Measurements from ENCODE around the gene DPP7. TPM values are rescaled to one million over a fixed set of nuclear protein-coding genes. Genes with fewer than 3 reads are reported as not detected.

DPP7 gene
- total and polyA plus RNA-seq, 2 experiments from 2014 or later, result 134 to 145 TPM

DNA sequence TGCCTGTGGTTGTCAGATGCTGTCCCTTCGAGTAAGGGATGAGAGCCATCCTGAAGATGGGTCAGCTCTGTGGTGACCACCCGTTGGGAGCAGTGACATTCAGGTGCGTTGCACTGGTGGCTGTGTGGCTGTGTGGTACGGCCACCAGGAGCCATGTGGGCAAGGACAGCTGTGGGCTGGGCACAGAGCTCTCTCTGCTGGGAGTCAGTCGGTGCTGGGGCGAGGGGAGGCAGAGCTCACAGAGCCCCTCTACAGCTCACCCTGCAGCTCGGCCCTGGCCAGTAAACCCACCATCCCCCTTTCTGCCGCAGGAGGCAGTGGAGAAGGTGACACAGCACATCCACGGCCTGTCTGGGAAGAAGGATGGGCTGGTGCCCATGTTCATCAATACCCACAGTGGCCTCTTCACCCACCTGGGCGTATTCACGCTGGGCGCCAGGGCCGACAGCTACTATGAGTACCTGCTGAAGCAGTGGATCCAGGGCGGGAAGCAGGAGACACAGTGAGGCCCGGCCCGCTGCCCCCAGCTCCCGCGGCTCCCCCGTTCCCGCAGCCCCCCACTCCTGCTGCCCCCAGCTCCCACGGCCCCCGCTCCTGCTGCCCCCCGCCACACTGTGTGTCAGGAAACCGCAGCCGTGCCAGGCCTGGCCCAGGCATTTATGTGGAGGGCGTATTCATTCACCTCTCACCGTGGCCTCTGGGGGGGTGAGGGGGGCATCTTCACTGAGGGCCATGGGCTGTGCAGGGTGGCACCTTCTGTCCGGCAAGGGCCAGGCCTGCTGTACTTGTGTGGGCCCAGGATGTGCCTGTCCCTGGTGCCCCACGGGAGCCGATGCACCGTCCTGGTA lies 8.5 kb downstream of the DPP7 start:
- no peak overlapping the region for H3K9ac ChIP-seq
- H3K79me2 ChIP-seq (ENCODE audit: insufficient read depth), result no peaks in the 10 kb centered on the region
- no peaks in the 10 kb centered on the region for H3K9me3 ChIP-seq (ENCODE audit: low read depth)
- no peaks in the 10 kb centered on the region for H3K4me1 ChIP-seq (ENCODE audit: insufficient read depth)
- no peaks in the 10 kb centered on the region; the same call in 1 of the 2 replicates for H3K36me3 ChIP-seq (ENCODE audit: low read depth)
- no peak overlapping the region for H3K4me2 ChIP-seq (ENCODE audit: unreplicated experiment)
- no peak overlapping the region for H3K4me3 ChIP-seq
- H3F3A ChIP-seq (ENCODE audit: insufficient read depth), result no peaks in the 10 kb centered on the region
- H3K27me3 ChIP-seq (replicated peaks; ENCODE audit: insufficient read depth), result no peaks in the 10 kb centered on the region
- H3K9me2 ChIP-seq (ENCODE audit: insufficient read depth), result no peaks in the 10 kb centered on the region
- TF ChIP-seq EZH2phosphoT487 (IDR thresholded peaks at IDR 0.05; ENCODE audit: insufficient read depth, low read depth), result no peak
- 85 to 90% methylated on average over 23 to 31 of the region's 31 CpGs for WGBS, 2 experiments (ENCODE audit: low coverage in 1 of 2, low lambda C conversion rate in 2 of 2, missing lambda C conversion rate in 2 of 2)
- no peak overlapping the region for H3K27ac ChIP-seq
- no peak for DNase-seq
- H4K20me1 ChIP-seq (ENCODE audit: insufficient read depth), result no peaks in the 10 kb centered on the region
- no peak overlapping the region for H2AFZ ChIP-seq
- in situ Hi-C loops (cut with MboI), result loop anchor here (25.0 kb wide), 1 partner anchor 306 kb away; the partner anchor contains the start of genes EXD3 and NOXA1

DNA sequence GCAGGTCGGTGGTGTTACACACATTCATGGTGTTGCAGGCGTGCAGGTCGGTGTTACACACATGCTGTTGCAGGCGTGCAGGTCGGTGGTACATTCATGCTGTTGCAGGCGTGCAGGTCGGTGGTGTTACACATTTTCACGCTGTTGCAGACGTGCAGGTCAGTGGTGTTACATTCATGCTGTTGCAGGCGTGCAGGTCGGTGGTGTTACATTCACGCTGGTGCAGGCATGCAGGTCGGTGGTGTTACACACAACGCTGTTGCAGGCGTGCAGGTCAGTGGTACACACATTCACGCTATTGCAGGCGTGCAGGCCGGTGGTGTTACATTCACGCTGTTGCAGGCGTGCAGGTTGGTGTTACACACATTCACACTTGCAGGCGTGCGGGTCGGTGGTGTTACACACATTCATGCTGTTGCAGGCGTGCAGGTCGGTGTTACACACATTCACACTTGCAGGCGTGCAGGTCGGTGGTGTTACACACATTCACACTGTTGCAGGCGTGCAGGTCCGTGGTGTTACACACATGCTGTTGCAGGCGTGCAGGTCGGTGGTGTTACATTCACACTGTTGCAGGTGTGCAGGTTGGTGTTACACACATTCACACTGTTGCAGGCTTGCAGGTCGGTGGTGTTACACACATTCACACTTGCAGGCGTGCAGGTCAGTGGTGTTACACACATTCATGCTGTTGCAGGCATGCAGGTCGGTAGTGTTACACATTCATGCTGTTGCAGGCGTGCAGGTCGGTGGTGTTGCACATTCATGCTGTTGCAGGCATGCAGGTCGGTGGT lies 11.1 kb downstream of the DPP7 start:
- Histone ChIP-seq H3K27me3 (replicated peaks; ENCODE audit: insufficient read depth) (no peaks in the 10 kb centered on the region), H2AFZ (no peak overlapping the region), H3K27ac (no peak overlapping the region), H3K36me3 (ENCODE audit: low read depth) (no peaks in the 10 kb centered on the region; the same call in 1 of the 2 replicates), H3F3A (ENCODE audit: insufficient read depth) (no peaks in the 10 kb centered on the region), H3K9me2 (ENCODE audit: insufficient read depth) (no peaks in the 10 kb centered on the region), H3K9me3 (ENCODE audit: low read depth) (no peaks in the 10 kb centered on the region), H4K20me1 (ENCODE audit: insufficient read depth) (no peaks in the 10 kb centered on the region), H3K9ac (no peak overlapping the region), H3K4me1 (ENCODE audit: insufficient read depth) (no peaks in the 10 kb centered on the region), H3K4me2 (ENCODE audit: unreplicated experiment) (no peak overlapping the region), H3K79me2 (ENCODE audit: insufficient read depth) (no peaks in the 10 kb centered on the region), H3K4me3 (no peak overlapping the region)
- 90 to 95% methylated on average over 32 to 37 of the region's 37 CpGs for WGBS, 2 experiments (ENCODE audit: low coverage in 1 of 2, low lambda C conversion rate in 2 of 2, missing lambda C conversion rate in 2 of 2)
- no peak for DNase-seq
- no peak for TF ChIP-seq EZH2phosphoT487 (IDR thresholded peaks at IDR 0.05; ENCODE audit: insufficient read depth, low read depth)
- TF ChIP-seq EZH2 (IDR thresholded peaks at IDR 0.05; ENCODE audit: insufficient read depth, poor library complexity, severe bottlenecking), result no peak
- in situ Hi-C loops (cut with MboI), result loop anchor here (25.0 kb wide), 1 partner anchor 309 kb away; the partner anchor contains the start of genes EXD3 and NOXA1

DNA sequence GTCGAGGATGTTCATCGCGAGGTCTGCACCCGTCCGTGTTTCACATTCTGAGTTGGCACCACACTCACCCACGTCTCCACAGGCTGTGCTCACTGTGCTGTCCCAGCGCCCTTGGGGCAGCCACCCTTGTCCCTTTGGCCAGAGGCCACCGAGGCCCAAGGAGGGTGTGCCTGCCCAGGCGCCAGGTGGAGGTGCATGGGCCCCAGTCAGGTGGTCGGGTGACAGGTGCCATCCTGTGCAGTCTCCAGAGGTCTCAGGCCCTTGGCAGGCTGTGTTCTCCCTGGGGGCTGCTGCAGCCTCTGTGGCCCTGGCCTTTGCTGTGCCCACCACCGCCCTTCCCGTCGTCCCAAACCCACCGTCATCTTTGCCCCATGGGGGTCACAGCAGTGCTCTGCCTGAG lies 15.3 kb downstream of the DPP7 start:
- TF ChIP-seq EZH2phosphoT487 (IDR thresholded peaks at IDR 0.05; ENCODE audit: insufficient read depth, low read depth) (no peak), EZH2 (IDR thresholded peaks at IDR 0.05; ENCODE audit: insufficient read depth, poor library complexity, severe bottlenecking) (no peak)
- in situ Hi-C loops (cut with MboI), result no loop called here
- Histone ChIP-seq H3K4me3 (no peak overlapping the region), H2AFZ (no peak overlapping the region), H3K27me3 (replicated peaks; ENCODE audit: insufficient read depth) (no peaks in the 10 kb centered on the region), H3K4me2 (ENCODE audit: unreplicated experiment) (no peak overlapping the region), H3F3A (ENCODE audit: insufficient read depth) (no peaks in the 10 kb centered on the region), H4K20me1 (ENCODE audit: insufficient read depth) (no peaks in the 10 kb centered on the region), H3K4me1 (ENCODE audit: insufficient read depth) (no peaks in the 10 kb centered on the region), H3K9me2 (ENCODE audit: insufficient read depth) (no peaks in the 10 kb centered on the region), H3K79me2 (ENCODE audit: insufficient read depth) (no peaks in the 10 kb centered on the region), H3K9ac (no peak overlapping the region), H3K9me3 (ENCODE audit: low read depth) (no peaks in the 10 kb centered on the region), H3K36me3 (ENCODE audit: low read depth) (no peaks in the 10 kb centered on the region; the same call in 1 of the 2 replicates), H3K27ac (no peak overlapping the region)
- no peak for DNase-seq
- WGBS, 2 experiments (ENCODE audit: low coverage in 1 of 2, low lambda C conversion rate in 2 of 2, missing lambda C conversion rate in 2 of 2), result 84 to 85% methylated on average over 14 of the region's 14 CpGs

GRCh38 chr9:137097761-137098462 lies 16.6 kb downstream of the DPP7 start:
- no peaks in the 10 kb centered on the region; the same call in 1 of the 2 replicates for H3K79me2 ChIP-seq (ENCODE audit: insufficient read depth)
- H3K9me2 ChIP-seq (ENCODE audit: insufficient read depth), result no peaks in the 10 kb centered on the region
- no peak overlapping the region for H3K27ac ChIP-seq
- 86 to 91% methylated on average over 19 of the region's 20 CpGs for WGBS, 2 experiments (ENCODE audit: low coverage in 1 of 2, low lambda C conversion rate in 2 of 2, missing lambda C conversion rate in 2 of 2)
- no peaks in the 10 kb centered on the region for H3K9me3 ChIP-seq (ENCODE audit: low read depth)
- no peak overlapping the region for H3K4me3 ChIP-seq
- H4K20me1 ChIP-seq (ENCODE audit: insufficient read depth), result no peaks in the 10 kb centered on the region
- no peak overlapping the region for H3K9ac ChIP-seq
- H3K4me1 ChIP-seq (ENCODE audit: insufficient read depth), result no peaks in the 10 kb centered on the region
- H2AFZ ChIP-seq, result no peak overlapping the region
- H3K27me3 ChIP-seq (replicated peaks; ENCODE audit: insufficient read depth), result no peaks in the 10 kb centered on the region
- H3K36me3 ChIP-seq (ENCODE audit: low read depth), result no peaks in the 10 kb centered on the region; the same call in 1 of the 2 replicates
- no peak for TF ChIP-seq EZH2 (IDR thresholded peaks at IDR 0.05; ENCODE audit: insufficient read depth, poor library complexity, severe bottlenecking)
- TF ChIP-seq EZH2phosphoT487 (IDR thresholded peaks at IDR 0.05; ENCODE audit: insufficient read depth, low read depth), result no peak
- in situ Hi-C loops (cut with MboI), result no loop called here
- no peak for DNase-seq
- H3K4me2 ChIP-seq (ENCODE audit: unreplicated experiment), result no peak overlapping the region
- H3F3A ChIP-seq (ENCODE audit: insufficient read depth), result no peaks in the 10 kb centered on the region

All from GM23248 (cell line).